SK-N-SH treated with all-trans-retinoic acid at 6 μM for 48 hours (cell line): ENCODE measurements around the gene ZBTB7C.

ENCODE experiments used
- PPARA ChIP-seq: fragments of 250-450 bp; sonication (Bioruptor Pico); IDR thresholded peaks from 2 replicates; pipeline ENCODE4 v1.5.0; 2020; ENCODE audit warnings: mild to moderate bottlenecking, borderline replicate concordance
- RARB ChIP-seq: fragments of 250-450 bp; sonication (Bioruptor Pico); IDR thresholded peaks from 2 replicates; pipeline ENCODE4 v1.8.0; 2021; ENCODE audit warnings: mild to moderate bottlenecking, moderate library complexity
- ZC3H10 ChIP-seq: fragments of 250-450 bp; sonication (Bioruptor Pico); IDR thresholded peaks from 2 replicates; pipeline ENCODE4 v1.5.1; 2021; ENCODE audit warnings: mild to moderate bottlenecking, moderate library complexity
- ZNF70 ChIP-seq: fragments of 450-650 bp; formaldehyde crosslinking; IDR thresholded peaks from 2 replicates; pipeline ENCODE4 v1.5.0; 2020; ENCODE audit warnings: mild to moderate bottlenecking, moderate library complexity

DNA sequence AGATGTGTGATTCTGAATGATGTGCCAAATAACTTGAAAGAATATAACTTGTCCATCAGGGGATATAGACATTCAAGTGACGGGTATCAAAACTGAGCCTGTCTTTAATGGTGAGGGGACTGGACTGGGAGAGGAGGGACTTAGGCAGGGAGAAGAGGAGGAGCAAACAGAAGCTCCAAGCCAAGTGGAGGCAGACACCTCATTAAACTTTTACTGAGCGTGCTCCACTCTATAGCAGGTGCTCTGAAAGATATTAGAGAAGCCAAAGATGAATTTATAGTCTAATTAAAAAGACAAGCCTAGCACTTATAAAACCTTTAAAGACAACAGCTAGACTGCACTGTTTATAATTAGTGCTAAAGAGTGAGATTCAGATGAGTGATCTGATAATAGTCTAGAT lies 431.0 kb downstream of the ZBTB7C start:
- no peak for TF ChIP-seq ZC3H10
- TF ChIP-seq PPARA, result no peak
- no peak for TF ChIP-seq ZNF70 (CRISPR knock-in tag)
- no peak for TF ChIP-seq RARB (CRISPR knock-in tag)
